Vagina (tissue), 2 donors: Measurements from ENCODE around the gene CADPS. TPM values are rescaled to one million over a fixed set of nuclear protein-coding genes. Genes with fewer than 3 reads are reported as not detected.

ENCODE experiments used
- DNase-seq, 2 donors: peaks; one replicate each; pipeline ENCODE4 v3.0.0-alpha.2; 2017; ENCODE audit errors: extremely low spot score in 2 of 2
- H3K27ac ChIP-seq: fragments of 200-600 bp; sonication (generic); one replicate; pipeline ENCODE4 v1.5.1; 2019
- H3K27me3 ChIP-seq: fragments of 200-600 bp; sonication (generic); one replicate; pipeline ENCODE4 v1.5.1; 2019
- H3K36me3 ChIP-seq, 2 donors: fragments of 200-600 bp; sonication (generic); one replicate each; pipeline ENCODE4 v1.5.1; 2017 to 2019
- H3K4me1 ChIP-seq: fragments of 200-600 bp; sonication (generic); one replicate; pipeline ENCODE4 v1.5.1; 2019
- H3K4me3 ChIP-seq, 2 donors: fragments of 200-600 bp; sonication (generic); 1 replicate in 1 of 2; 2 replicates in 1 of 2; pipeline ENCODE4 v1.5.1; 2016 to 2019
- H3K9me3 ChIP-seq: fragments of 200-600 bp; sonication (generic); one replicate; pipeline ENCODE4 v1.5.1; 2019
- CTCF ChIP-seq, 3 experiments: fragments of 450-650 bp in 2 of 3; fragments of 200-600 bp in 1 of 3; sonication (generic) in 1 of 3; IDR thresholded peaks; one replicate each; pipeline ENCODE4 v1.5.1; 2017 to 2019; ENCODE audit warnings: antibody characterized with exemption in 3 of 3, mild to moderate bottlenecking in 2 of 3, moderate library complexity in 2 of 3
- POLR2A ChIP-seq, 2 donors: fragments of 450-650 bp; IDR thresholded peaks; one replicate each; pipeline ENCODE4 v1.6.1; 2017; ENCODE audit warnings: antibody characterized with exemption in 2 of 2, mild to moderate bottlenecking in 2 of 2, moderate library complexity in 2 of 2
- POLR2AphosphoS5 ChIP-seq, 2 donors: sonication (generic); formaldehyde crosslinking; IDR thresholded peaks; one replicate each; pipeline ENCODE4 v1.9.0; 2017; ENCODE audit warnings: antibody characterized with exemption in 2 of 2, mild to moderate bottlenecking in 2 of 2, low read depth in 1 of 2; ENCODE audit not compliant: insufficient read depth in 1 of 2
- intact Hi-C: fragments of 100-400 bp; cut with DNase I; formaldehyde crosslinking; loops from one replicate; pipeline ENCODE4 v1.15.1; 2023
- total RNA-seq: library from RNA; depleted of rRNA; stranded (reverse); fragments of >200 nt; gene quantifications from one replicate; pipeline ENCODE4 v1.2.3, GENCODE V29; 2016

CADPS gene
- total RNA-seq, 1 donor from 2014 or later = 12.8 TPM

DNA sequence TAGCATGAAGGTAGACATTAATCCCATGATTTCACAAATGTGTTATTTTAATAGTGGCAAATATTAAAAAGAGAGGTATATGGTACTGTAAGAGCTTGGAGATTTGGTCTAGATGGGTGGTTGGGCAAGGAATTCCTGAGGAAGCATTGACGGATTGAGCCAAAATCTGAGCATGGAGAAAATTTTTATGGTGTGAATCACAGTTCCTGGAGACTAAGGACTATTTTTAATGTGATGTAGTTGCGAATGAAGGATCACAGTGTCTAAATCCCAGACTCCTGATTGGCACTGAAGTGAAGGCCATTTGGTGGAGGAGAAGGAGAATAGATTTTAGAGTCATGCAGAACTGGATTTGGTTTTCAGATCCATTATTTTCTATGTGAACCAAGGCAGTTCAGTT, 313.2 kb downstream of the CADPS start:
- intact Hi-C loops = no loop called here
- no peaks in the 10 kb centered on the region for H3K36me3 ChIP-seq
- H3K4me1 ChIP-seq = no peaks in the 10 kb centered on the region
- no peak for DNase-seq
- H3K27me3 ChIP-seq = no peaks in the 10 kb centered on the region
- no peak overlapping the region for H3K4me3 ChIP-seq
- H3K27ac ChIP-seq = no peak overlapping the region
- TF ChIP-seq POLR2A (IDR thresholded peaks at IDR 0.05) (no peak), POLR2AphosphoS5 (IDR thresholded peaks at IDR 0.05; ENCODE audit: insufficient read depth in 1 of 2, low read depth in 1 of 2) (no peak), CTCF (IDR thresholded peaks at IDR 0.05) (no peak)
- H3K9me3 ChIP-seq = no peaks in the 10 kb centered on the region

GRCh38 chr3:62559831-62560445, 315.3 kb downstream of the CADPS start:
- Histone ChIP-seq H3K27ac (no peak overlapping the region), H3K4me3 (no peak overlapping the region), H3K36me3 (no peaks in the 10 kb centered on the region), H3K9me3 (no peaks in the 10 kb centered on the region), H3K27me3 (no peaks in the 10 kb centered on the region), H3K4me1 (no peaks in the 10 kb centered on the region)
- TF ChIP-seq CTCF (IDR thresholded peaks at IDR 0.05) (no peak), POLR2A (IDR thresholded peaks at IDR 0.05) (no peak), POLR2AphosphoS5 (IDR thresholded peaks at IDR 0.05; ENCODE audit: insufficient read depth in 1 of 2, low read depth in 1 of 2) (no peak)
- no peak for DNase-seq
- intact Hi-C loops = no loop called here

DNA sequence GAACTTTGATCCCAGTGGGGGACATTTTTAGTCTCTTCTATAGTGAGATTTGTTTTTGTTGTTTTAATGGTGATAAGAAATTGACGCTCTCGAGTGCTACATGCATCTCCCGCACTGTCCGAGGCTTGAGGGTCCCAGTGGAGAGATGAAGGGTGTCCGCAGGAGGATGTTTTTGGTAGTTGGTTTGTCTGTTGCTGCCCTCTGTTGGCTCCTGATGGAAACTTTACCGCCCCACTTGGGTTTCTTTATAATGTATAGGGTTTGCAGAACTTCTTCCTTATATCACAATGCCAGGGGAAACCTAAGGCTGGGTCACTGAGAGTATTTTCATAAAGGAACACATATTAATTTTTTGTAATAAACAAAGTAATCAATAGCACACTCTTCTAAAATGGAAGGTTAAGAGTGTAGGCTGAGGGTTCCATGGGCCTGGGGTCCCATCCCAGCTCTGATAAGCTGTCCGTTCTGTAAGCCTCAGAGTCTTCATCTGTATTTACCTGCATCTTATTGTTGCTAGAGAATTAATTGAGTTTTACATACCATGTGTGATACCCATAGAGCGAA, 316.6 kb downstream of the CADPS start:
- no peaks in the 10 kb centered on the region for H3K36me3 ChIP-seq
- DNase-seq = no peak
- H3K4me3 ChIP-seq = no peak overlapping the region
- H3K27ac ChIP-seq = no peak overlapping the region
- H3K27me3 ChIP-seq = no peaks in the 10 kb centered on the region
- H3K9me3 ChIP-seq = no peaks in the 10 kb centered on the region
- H3K4me1 ChIP-seq = no peaks in the 10 kb centered on the region
- intact Hi-C loops = no loop called here
- no peak for TF ChIP-seq POLR2A (IDR thresholded peaks at IDR 0.05)
- TF ChIP-seq POLR2AphosphoS5 (IDR thresholded peaks at IDR 0.05; ENCODE audit: insufficient read depth in 1 of 2, low read depth in 1 of 2) = no peak
- no peak for TF ChIP-seq CTCF (IDR thresholded peaks at IDR 0.05)

DNA sequence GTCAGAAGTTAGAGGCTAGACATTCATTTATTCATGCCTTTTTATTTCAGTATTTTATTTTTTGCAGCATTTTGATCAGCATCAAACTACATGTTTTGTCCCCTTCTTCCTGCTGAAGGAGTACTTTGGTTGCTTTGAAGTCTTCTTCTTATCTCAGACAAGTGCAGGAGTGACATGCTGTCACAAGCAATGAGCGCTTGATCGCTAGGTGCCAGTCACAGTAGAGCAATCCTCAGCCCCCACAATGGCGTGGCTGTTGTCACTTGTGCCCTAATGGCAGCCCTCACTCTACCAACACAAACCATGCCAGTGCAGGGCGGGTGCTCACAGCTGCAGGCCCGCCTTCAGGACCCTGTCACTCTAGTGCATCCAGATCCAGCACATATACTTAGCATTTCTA, 317.2 kb downstream of the CADPS start:
- H3K4me1 ChIP-seq = no peaks in the 10 kb centered on the region
- no peak for TF ChIP-seq POLR2AphosphoS5 (IDR thresholded peaks at IDR 0.05; ENCODE audit: insufficient read depth in 1 of 2, low read depth in 1 of 2)
- no peak for TF ChIP-seq POLR2A (IDR thresholded peaks at IDR 0.05)
- no peak for TF ChIP-seq CTCF (IDR thresholded peaks at IDR 0.05)
- intact Hi-C loops = no loop called here
- no peak overlapping the region for H3K4me3 ChIP-seq
- no peaks in the 10 kb centered on the region for H3K9me3 ChIP-seq
- no peak for DNase-seq
- no peaks in the 10 kb centered on the region for H3K36me3 ChIP-seq
- H3K27me3 ChIP-seq = no peaks in the 10 kb centered on the region
- H3K27ac ChIP-seq = no peak overlapping the region

DNA sequence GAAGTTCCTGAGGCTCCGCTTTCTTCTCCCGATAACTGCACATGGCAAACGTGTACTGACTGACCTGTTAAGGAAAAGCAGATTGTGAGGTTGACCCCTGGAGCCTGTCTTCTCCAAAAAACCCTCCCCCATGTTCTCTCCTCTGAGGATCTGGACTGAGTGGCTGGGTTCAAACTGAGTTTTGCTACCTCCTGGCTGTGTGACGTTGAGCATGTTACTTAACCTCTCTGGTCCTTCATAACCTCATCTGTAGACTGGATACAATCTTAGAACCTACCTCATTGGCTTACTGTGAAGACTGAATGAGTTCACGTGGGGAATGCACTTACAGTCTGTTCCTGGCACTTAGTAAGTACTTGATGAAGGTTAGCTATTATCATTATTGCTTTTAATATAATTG, 317.8 kb downstream of the CADPS start:
- Histone ChIP-seq H3K27ac (no peak overlapping the region), H3K9me3 (no peaks in the 10 kb centered on the region), H3K4me1 (no peaks in the 10 kb centered on the region), H3K4me3 (no peak overlapping the region), H3K27me3 (no peaks in the 10 kb centered on the region), H3K36me3 (no peaks in the 10 kb centered on the region)
- TF ChIP-seq CTCF (IDR thresholded peaks at IDR 0.05) (no peak), POLR2AphosphoS5 (IDR thresholded peaks at IDR 0.05; ENCODE audit: insufficient read depth in 1 of 2, low read depth in 1 of 2) (no peak), POLR2A (IDR thresholded peaks at IDR 0.05) (no peak)
- intact Hi-C loops = no loop called here
- no peak for DNase-seq
